HTERT RPE-1 (cell line): ENCODE data around the gene IER5.

Experiments
- in situ Hi-C: fragments of 300-500 bp; cut with MboI; formaldehyde crosslinking; loops from 4 replicates; pipeline ENCODE4 v1.14.3; 2020; ENCODE audit warnings: low sequenced_read_pairs

IER5 gene

DNA sequence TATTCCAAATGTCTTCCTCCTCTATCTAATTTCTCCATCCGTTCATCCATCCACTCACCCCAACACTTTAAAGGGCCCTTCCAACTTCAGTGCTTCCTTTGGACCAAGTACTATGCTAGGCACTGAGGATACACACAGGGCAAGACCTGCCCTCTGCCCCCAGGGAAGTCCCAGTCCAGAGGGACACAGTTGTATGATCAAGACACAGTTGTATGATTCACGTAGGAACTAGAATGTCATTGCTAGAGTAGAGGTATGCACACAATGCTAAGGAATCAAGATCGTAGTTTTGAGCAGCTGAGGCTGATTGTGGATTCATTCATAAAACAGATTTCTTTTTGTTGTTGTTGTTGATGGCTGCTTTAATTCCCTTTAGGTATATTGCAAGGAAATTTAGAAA lies 11.6 kb upstream of the IER5 start:
- in situ Hi-C loops, result no loop called here

- in situ Hi-C loops, result no loop called here
Observed at GRCh38 chr1:181077576-181078242, 10.8 kb upstream of the IER5 start.

DNA sequence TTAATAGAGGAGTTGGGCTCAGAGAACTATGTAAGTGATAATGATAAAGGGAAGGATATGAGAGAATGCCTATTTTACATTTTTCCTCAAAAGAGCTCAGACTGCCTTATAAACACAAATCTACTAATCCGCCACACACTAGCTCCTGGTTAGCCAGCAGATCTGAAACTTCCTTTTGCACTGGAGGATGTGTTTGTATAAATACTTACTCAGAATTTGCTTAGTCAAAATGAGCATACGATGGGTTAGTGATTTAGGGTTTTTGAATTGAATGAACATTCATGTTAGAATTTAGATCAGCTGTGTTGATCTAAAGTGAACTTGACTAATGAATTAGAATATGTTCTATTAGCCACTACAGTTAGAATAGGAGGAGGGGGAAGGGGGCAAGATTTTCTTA lies 9.1 kb upstream of the IER5 start:
- in situ Hi-C loops, result no loop called here

DNA sequence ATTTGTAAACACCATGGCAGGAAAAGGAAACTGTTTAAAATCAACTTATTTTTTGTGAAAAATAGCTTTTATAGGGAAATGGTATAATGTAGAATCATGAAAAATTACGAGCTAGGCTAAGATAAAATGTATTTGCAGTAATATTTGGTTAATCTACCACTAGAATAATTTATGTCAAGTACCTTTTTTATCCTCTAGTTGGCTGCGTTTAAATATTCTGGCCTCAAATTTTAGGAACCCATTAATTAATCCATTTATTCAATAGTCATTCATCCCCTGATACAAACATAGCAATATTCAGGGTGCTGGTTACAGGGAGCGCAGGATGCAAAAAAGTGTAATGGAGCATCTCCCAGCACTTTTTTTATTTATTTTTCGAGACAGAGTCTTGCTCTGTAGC lies 8.6 kb upstream of the IER5 start:
- in situ Hi-C loops, result no loop called here

- in situ Hi-C loops, result no loop called here
Observed at GRCh38 chr1:181080556-181080955, 7.9 kb upstream of the IER5 start.

DNA sequence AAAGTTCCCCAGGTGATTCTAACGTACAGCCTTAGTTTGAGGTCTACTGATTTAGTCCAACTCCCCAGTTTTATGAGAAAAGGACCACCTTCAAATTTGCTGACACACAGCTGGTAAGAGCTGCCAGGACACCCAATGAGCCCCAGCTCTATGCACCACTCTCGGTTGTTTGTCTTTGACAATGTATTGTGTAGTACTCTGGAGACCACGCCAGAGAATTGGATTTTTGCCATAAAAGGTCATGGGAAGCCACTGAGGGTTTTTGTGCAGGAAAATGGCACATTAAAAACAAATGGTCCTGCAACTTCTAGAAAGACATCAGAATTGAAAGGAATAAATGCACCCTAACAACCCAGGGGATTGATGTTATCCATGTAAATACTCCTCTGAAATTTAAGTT lies 7.1 kb upstream of the IER5 start:
- in situ Hi-C loops, result no loop called here

DNA sequence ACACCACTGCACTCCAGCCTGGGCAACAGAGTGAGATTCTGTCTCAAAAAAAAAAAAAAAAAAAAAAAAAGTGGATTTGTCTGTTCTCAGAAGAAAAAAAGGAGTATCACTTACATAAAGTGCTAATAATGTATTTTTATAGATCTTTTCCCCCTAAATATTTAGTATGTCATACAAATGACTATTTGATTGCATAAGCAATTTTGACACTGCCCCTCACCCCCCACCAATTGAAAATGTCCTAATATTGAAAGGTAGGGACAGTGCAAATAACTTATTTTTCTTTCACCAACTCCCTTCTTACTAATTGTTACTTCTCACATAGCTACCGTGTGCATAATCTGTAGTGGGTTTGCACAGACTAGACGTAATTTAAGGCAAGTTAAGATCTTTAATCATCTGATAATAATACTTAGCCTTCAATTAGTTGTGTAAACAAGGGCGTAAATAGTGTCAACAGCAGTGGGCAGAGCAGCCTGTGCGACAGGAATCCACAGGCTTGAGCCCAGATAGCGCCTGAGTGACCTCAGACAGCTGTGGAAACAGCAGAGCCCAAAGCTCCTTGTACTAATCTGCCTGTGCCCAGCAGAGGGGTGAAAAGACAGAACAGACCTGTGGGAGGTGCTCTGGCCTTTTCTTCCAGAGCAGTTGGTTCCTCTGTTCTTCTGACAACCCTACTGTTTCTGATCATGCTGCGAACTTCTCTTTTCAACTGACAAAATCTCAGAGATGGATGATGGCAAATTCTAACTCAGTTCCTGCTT lies 4.5 kb upstream of the IER5 start:
- in situ Hi-C loops, result no loop called here

DNA sequence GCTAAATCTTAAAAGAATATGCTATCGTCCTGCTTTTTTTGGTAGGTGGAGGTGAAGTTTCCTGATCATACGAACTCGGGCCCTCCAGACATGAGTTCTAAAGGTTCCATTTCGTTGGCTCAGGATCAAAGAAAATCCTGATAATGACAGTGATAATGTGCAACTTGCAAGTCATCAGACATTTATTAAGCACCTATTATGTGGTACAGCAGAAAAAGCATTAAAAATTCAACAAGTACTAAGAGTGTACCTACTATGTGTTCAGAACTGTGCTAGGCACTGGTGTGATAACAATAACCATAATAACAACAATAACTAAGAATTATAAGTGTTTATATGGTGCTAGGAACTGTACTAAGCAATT lies 3.9 kb upstream of the IER5 start:
- in situ Hi-C loops, result no loop called here

GRCh38 chr1:181086091-181086490 lies 2.4 kb upstream of the IER5 start:
- in situ Hi-C loops, result no loop called here

GRCh38 chr1:181086926-181087325 lies 1.6 kb upstream of the IER5 start:
- in situ Hi-C loops, result no loop called here

DNA sequence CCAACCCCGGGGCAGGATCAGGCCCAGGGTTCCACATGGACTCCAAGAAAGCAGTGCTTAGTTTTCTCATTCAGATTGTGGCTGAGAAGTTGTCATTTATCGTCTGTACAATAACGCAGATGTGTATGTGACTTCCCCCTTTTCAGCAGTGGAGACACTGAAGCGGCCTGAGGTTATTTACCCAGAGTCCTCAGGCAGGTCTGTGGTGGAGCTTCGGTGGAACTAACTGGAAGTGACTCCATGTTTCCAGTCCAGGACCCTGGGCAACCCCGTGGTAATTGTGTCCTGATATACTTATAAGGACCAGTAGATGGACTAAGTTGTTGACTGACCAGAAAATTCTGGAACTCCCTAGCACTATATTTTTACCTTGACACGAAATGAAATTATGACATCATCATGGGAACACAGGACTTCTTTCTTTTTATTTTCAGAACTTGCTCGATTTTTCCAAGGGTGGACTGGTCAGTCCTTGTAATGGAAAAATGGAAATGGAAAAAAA lies 1.0 kb upstream of the IER5 start:
- in situ Hi-C loops, result no loop called here

- in situ Hi-C loops, result no loop called here
Observed at GRCh38 chr1:181089017-181089675, 646 bp downstream of the IER5 start.

- in situ Hi-C loops, result no loop called here
Observed at GRCh38 chr1:181089676-181090544, 1.4 kb downstream of the IER5 start.

- in situ Hi-C loops, result no loop called here
Observed at GRCh38 chr1:181090641-181091126, 2.2 kb downstream of the IER5 start.

GRCh38 chr1:181091309-181092040 lies 3.0 kb downstream of the IER5 start:
- in situ Hi-C loops, result no loop called here

DNA sequence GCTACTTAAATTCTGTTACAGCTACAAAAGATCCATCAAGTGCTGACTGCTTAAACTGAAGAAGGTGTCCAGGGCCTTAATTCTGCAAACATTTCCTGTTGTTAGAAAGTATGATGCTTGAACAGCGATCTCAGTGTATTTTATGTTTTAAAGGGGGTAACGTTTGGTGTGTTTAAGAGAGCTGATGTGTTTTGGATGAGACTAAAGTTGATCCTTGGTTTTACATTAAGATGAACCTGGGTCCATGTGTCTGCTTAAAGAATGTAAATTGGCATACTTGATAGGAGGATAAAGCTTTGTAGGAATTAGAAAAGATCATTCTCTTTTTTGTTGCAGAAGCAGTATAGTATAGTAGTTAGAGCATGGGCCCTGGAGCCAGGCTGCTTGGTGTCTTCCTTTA lies 3.6 kb downstream of the IER5 start:
- in situ Hi-C loops, result no loop called here

DNA sequence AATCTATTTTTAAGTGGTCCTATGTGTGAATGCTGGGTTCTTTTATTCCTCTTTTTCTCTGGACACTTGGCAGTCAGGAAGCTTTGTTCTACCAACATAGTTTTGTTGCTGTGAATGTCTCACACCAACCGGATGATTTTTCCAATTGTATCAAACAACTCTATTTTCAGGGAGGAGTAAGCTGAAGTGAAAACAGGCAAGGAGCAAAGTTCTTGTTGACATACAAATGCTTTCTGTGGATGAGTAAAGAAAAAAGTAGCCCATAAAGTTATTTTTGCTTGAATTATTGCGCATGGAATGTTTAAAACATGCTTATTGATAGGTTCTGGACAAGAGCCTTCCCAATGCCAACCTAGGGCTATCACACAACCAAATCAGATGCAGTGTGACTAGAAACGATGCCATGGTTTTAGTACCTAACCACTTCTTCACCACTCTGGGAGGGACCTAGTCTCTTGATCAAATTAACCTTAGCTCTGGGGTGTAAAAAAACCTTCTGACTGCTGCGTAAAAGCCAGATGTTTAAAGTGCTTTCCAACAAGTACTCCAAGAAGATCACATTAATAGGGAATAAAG lies 4.5 kb downstream of the IER5 start:
- in situ Hi-C loops, result no loop called here

- in situ Hi-C loops, result no loop called here
Observed at GRCh38 chr1:181094416-181095212, 6.1 kb downstream of the IER5 start.

GRCh38 chr1:181095260-181095659 lies 6.8 kb downstream of the IER5 start:
- in situ Hi-C loops, result no loop called here
